H1 (cell line): ENCODE results near the gene XIRP1. TPM values are rescaled to one million over a fixed set of nuclear protein-coding genes. Genes with fewer than 3 reads are reported as not detected.

Source experiments
- CHD7 ChIP-seq: fragments of 300-600 bp; sonication (generic); IDR thresholded peaks from 2 replicates; pipeline ENCODE4 v1.7.1; 2012; ENCODE audit warnings: low read length, moderate library complexity, mild to moderate bottlenecking, inconsistent platforms; ENCODE audit not compliant: insufficient replicate concordance
- polyA plus RNA-seq, 7 experiments: library from polyadenylated mRNA; depleted of rRNA in 3 of 7; stranded (reverse) in 5 of 7; unstranded in 2 of 7; fragments of >200 nt in 5 of 7; fragments of 200-250 nt in 2 of 7; gene quantifications; 1 replicate in 5 of 7; 2 replicates in 1 of 7; 4 replicates in 1 of 7; pipeline versions ENCODE4 v1.2.1 to v1.2.3, GENCODE V29; 2011 to 2013; ENCODE audit warnings: missing spikeins in 2 of 7, mixed read lengths in 2 of 7
- total RNA-seq: library from RNA; stranded (reverse); fragmentation: NEBNext Ultra II Directional; extraction: Animal tissue kit (Norgen Biotek cat#: 25700); gene quantifications from 2 replicates; pipeline ENCODE4 v1.2.1, GENCODE V29; 2021

XIRP1 gene
- total and polyA plus RNA-seq, 2 of the 8 experiments (the other 6 are each of a cell fraction or from before 2014, with no cell fraction given): not detected

GRCh38 chr3:39222939-39223338, 30.5 kb upstream of the XIRP1 start (continued):
- no peak for TF ChIP-seq CHD7
